ENCODE data around the gene ARHGAP24. TPM values are rescaled to one million over a fixed set of nuclear protein-coding genes. Genes with fewer than 3 reads are reported as not detected.
"Not testable (repeated sequence)": the region's sequence is repeated elsewhere in the genome, so short reads cannot be mapped to it uniquely, and the experiment has no call there.

Gene ARHGAP24
- total RNA-seq, 1 donor from 2014 or later: 17.8 TPM

GRCh38 chr4:85512446-85513205 lies 37.7 kb downstream of the ARHGAP24 start:
- DNase-seq (ENCODE audit: low spot score, unreplicated experiment): no peak
- Mint-ChIP-seq H3K27ac (no peak overlapping the region), H3K4me3 (ENCODE audit: low read depth) (no peak overlapping the region), H3K27me3 (no peaks in the 10 kb centered on the region), H3K9me3 (ENCODE audit: low read depth) (no peaks in the 10 kb centered on the region), H3K4me1 (ENCODE audit: low read depth) (peaks cover 6% of the 10 kb centered on the region), H3K36me3 (ENCODE audit: insufficient read depth) (no peaks in the 10 kb centered on the region)
- TF ChIP-seq, protein P1, sequence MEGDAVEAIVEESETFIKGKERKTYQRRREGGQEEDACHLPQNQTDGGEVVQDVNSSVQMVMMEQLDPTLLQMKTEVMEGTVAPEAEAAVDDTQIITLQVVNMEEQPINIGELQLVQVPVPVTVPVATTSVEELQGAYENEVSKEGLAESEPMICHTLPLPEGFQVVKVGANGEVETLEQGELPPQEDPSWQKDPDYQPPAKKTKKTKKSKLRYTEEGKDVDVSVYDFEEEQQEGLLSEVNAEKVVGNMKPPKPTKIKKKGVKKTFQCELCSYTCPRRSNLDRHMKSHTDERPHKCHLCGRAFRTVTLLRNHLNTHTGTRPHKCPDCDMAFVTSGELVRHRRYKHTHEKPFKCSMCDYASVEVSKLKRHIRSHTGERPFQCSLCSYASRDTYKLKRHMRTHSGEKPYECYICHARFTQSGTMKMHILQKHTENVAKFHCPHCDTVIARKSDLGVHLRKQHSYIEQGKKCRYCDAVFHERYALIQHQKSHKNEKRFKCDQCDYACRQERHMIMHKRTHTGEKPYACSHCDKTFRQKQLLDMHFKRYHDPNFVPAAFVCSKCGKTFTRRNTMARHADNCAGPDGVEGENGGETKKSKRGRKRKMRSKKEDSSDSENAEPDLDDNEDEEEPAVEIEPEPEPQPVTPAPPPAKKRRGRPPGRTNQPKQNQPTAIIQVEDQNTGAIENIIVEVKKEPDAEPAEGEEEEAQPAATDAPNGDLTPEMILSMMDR (IDR thresholded peaks at IDR 0.05; ENCODE audit: unreplicated experiment): no peak

GRCh38 chr4:85514117-85514516 lies 39.2 kb downstream of the ARHGAP24 start:
- no peaks in the 10 kb centered on the region for H3K4me1 Mint-ChIP-seq (ENCODE audit: low read depth)
- DNase-seq (ENCODE audit: low spot score, unreplicated experiment): no peak
- H3K27ac Mint-ChIP-seq: no peak overlapping the region
- no peak overlapping the region for H3K4me3 Mint-ChIP-seq (ENCODE audit: low read depth)
- no peaks in the 10 kb centered on the region for H3K27me3 Mint-ChIP-seq
- no peaks in the 10 kb centered on the region for H3K36me3 Mint-ChIP-seq (ENCODE audit: insufficient read depth)
- H3K9me3 Mint-ChIP-seq (ENCODE audit: low read depth): no peaks in the 10 kb centered on the region
- TF ChIP-seq, protein P1 (IDR thresholded peaks at IDR 0.05; ENCODE audit: unreplicated experiment): no peak

DNA sequence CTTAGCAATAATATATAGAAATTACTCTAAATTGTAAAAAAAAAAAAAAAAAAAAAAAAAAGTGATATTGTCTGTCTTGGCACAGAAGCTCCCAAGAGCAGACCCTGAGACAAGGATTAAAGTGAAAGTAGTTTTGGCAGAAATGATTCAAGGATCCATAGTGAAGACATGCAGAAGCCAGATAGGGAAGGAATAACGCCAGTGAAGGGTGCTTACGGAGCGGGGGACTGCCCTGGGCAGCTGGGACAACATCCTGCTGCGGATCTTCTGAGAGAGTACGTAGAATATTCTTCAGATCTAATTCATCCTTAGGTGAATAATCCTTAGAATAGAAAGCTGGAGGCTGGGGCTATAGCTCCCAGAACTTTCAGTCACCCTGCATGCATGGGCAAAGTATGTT lies 39.8 kb downstream of the ARHGAP24 start:
- Mint-ChIP-seq H3K4me3 (ENCODE audit: low read depth) (no peak overlapping the region), H3K27ac (no peak overlapping the region), H3K27me3 (no peaks in the 10 kb centered on the region), H3K36me3 (ENCODE audit: insufficient read depth) (no peaks in the 10 kb centered on the region), H3K9me3 (ENCODE audit: low read depth) (no peaks in the 10 kb centered on the region), H3K4me1 (ENCODE audit: low read depth) (no peaks in the 10 kb centered on the region)
- no peak for DNase-seq (ENCODE audit: low spot score, unreplicated experiment)
- TF ChIP-seq, protein P1 (IDR thresholded peaks at IDR 0.05; ENCODE audit: unreplicated experiment): no peak

GRCh38 chr4:85515701-85516100 lies 40.8 kb downstream of the ARHGAP24 start:
- DNase-seq (ENCODE audit: low spot score, unreplicated experiment): no peak
- H3K4me1 Mint-ChIP-seq (ENCODE audit: low read depth): no peaks in the 10 kb centered on the region
- no peaks in the 10 kb centered on the region for H3K9me3 Mint-ChIP-seq (ENCODE audit: low read depth)
- no peak overlapping the region for H3K4me3 Mint-ChIP-seq (ENCODE audit: low read depth)
- no peaks in the 10 kb centered on the region for H3K36me3 Mint-ChIP-seq (ENCODE audit: insufficient read depth)
- TF ChIP-seq, protein P1 (IDR thresholded peaks at IDR 0.05; ENCODE audit: unreplicated experiment): no peak
- H3K27me3 Mint-ChIP-seq: no peaks in the 10 kb centered on the region
- no peak overlapping the region for H3K27ac Mint-ChIP-seq

- not testable (repeated sequence) for H3K4me3 Mint-ChIP-seq (ENCODE audit: low read depth); H3K36me3 Mint-ChIP-seq (ENCODE audit: insufficient read depth); H3K27me3 Mint-ChIP-seq; H3K4me1 Mint-ChIP-seq (ENCODE audit: low read depth); H3K27ac Mint-ChIP-seq; H3K9me3 Mint-ChIP-seq (ENCODE audit: low read depth); DNase-seq (ENCODE audit: low spot score, unreplicated experiment)
Measured at GRCh38 chr4:85518526-85518925, 43.6 kb downstream of the ARHGAP24 start.

Data from progenitor cell of endocrine pancreas (in vitro differentiated cells).